Transverse colon (tissue), 4 donors: ENCODE results near the gene CNBD2. TPM values are rescaled to one million over a fixed set of nuclear protein-coding genes. Genes with fewer than 3 reads are reported as not detected.
"Not testable (repeated sequence)": the region's sequence is repeated elsewhere in the genome, so short reads cannot be mapped to it uniquely, and the experiment has no call there.

ENCODE experiments used
- DNase-seq: peaks from one replicate; pipeline ENCODE4 v3.0.0-alpha.2; 2019
- H3K27ac ChIP-seq, 4 donors: fragments of 200-600 bp; sonication (generic); 2 replicates each; pipeline ENCODE4 v1.5.1; 2016 to 2018; ENCODE audit warnings: inconsistent platforms in 4 of 4
- H3K27me3 ChIP-seq: fragments of 200-600 bp; sonication (generic); 2 replicates; pipeline ENCODE4 v1.5.1; 2017; ENCODE audit warnings: inconsistent platforms
- H3K36me3 ChIP-seq, 4 donors: fragments of 200-600 bp; sonication (generic); 2 replicates each; pipeline ENCODE4 v1.5.1; 2017 to 2019; ENCODE audit warnings: inconsistent platforms in 4 of 4
- H3K4me1 ChIP-seq, 4 donors: fragments of 200-600 bp; sonication (generic); 2 replicates each; pipeline ENCODE4 v1.5.1; 2017 to 2020; ENCODE audit warnings: inconsistent platforms in 4 of 4
- H3K4me3 ChIP-seq, 4 donors: fragments of 200-600 bp; sonication (generic); 1 replicate in 1 of 4; 2 replicates in 3 of 4; pipeline versions ENCODE4 v1.5.1 to v1.6.1; 2017 to 2019; ENCODE audit warnings: inconsistent platforms in 4 of 4
- H3K9me3 ChIP-seq, 2 donors: fragments of 200-600 bp; sonication (generic); 2 replicates each; pipeline ENCODE4 v1.5.1; 2017 to 2019; ENCODE audit warnings: inconsistent platforms in 2 of 2
- EP300 ChIP-seq: sonication (generic); formaldehyde crosslinking; IDR thresholded peaks from one replicate; pipeline ENCODE4 v1.6.1; 2017; ENCODE audit warnings: antibody characterized with exemption, low read depth
- POLR2A ChIP-seq: fragments of 450-650 bp; IDR thresholded peaks from one replicate; pipeline ENCODE4 v1.6.1; 2016; ENCODE audit warnings: antibody characterized with exemption, mild to moderate bottlenecking, moderate library complexity
- POLR2AphosphoS5 ChIP-seq, 3 donors: sonication (generic); formaldehyde crosslinking; IDR thresholded peaks; one replicate each; pipeline ENCODE4 v1.6.1; 2016; ENCODE audit warnings: antibody characterized with exemption in 3 of 3
- WGBS, 2 donors: methylation state at CpG; one replicate each; pipeline ENCODE4 v1.1.5; 2018; ENCODE audit warnings: low coverage in 1 of 2; 5-methylcytosine and 5-hydroxymethylcytosine counted together
- in situ Hi-C, 4 donors: fragments of 200-750 bp; cut with MboI; loops; one replicate each; pipeline versions ENCODE4 v1.15.0 to v1.15.1; 2017; ENCODE audit warnings: low sequenced_read_pairs in 3 of 4, low pct_ligation_motif_present in 1 of 4, low pct_unique_long_range_greater_than_20kb in 1 of 4
- intact Hi-C: fragments of 100-400 bp; cut with DNase I; formaldehyde crosslinking; loops from one replicate; pipeline ENCODE4 v1.15.1; 2023; ENCODE audit warnings: low total_unique reads
- total RNA-seq, 4 donors: library from RNA; depleted of rRNA; stranded (reverse); fragments of >200 nt; gene quantifications; one replicate each; pipeline ENCODE4 v1.1.0, GENCODE V29; 2016
- TF ChIP-seq, protein P1 (sequence below), 5 experiments: fragments of 200-600 bp in 3 of 5; fragments of 450-650 bp in 2 of 5; sonication (generic) in 3 of 5; IDR thresholded peaks; 1 replicate in 2 of 5; 2 replicates in 3 of 5; pipeline ENCODE4 v1.5.1; 2016 to 2017; ENCODE audit warnings: antibody characterized with exemption in 5 of 5, inconsistent platforms in 3 of 5, mild to moderate bottlenecking in 2 of 5, moderate library complexity in 1 of 5

Gene CNBD2
- total RNA-seq, 4 donors from 2014 or later = 6.2 to 9.4 (median 7.8) TPM; not detected in 1

DNA sequence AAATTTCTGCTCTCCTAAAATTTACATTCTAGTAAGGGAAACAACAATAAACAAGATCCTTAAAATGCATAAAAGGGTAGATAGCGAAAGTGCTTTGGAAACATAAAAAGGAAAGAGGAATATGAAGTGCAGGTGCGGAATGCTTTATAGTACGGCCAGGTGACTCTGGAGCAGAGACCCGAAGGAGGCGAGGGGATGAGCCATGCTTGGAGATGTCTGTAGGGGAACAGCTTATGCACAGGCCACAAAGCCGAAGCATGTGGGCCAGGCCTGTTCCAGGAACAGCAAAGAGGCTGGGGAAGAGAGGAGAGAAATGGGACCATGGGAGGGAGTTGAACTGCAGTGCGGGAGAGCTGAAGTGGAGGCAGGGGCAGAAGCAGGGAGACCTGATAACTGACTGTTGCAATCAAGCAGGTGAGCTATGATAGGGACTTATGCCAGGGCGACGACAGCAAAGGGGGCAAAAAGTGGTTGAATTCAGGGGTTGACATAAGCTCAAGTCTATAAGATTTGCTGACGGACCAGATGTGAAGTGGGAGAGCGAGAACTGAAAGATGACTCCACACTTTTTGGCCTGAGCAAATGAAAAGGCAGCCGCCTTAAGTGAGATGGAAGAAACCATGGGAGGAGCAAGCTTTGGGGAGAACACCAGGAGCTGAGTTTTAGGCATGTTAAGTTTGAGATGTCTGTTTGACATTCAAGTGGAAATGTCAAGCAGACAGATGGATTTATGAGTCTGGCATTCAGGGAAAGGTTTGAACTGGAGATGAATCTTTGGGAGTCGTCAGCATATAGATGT, 83.1 kb downstream of the CNBD2 start:
- intact Hi-C loops = no loop called here

DNA sequence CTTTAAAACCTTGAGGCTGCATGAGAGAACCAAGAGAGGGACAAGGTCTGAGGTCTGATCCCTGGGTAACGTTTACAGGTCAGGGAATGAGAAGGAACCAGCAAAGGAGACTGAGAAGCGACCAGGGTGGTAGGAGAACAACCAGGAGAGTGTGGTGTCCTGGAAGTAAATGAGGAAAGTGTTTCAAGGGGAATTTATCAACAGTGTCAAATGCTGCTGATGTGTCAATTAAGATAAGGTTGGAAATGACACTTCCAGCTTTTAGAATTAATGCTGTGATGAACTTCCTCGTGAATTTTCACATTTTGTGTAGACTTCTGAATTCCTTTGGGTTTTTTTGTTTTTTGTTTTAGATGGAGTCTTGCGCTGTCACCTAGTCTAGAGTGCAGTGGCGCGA, 83.7 kb downstream of the CNBD2 start:
- H3K27ac ChIP-seq = no peak overlapping the region
- no peak overlapping the region for H3K4me3 ChIP-seq
- no peaks in the 10 kb centered on the region for H3K36me3 ChIP-seq
- in situ Hi-C loops (no loop called here), intact Hi-C loops (no loop called here)
- 74 to 88% methylated on average over 6 of the region's 6 CpGs for WGBS, 2 donors
- TF ChIP-seq, protein P1, sequence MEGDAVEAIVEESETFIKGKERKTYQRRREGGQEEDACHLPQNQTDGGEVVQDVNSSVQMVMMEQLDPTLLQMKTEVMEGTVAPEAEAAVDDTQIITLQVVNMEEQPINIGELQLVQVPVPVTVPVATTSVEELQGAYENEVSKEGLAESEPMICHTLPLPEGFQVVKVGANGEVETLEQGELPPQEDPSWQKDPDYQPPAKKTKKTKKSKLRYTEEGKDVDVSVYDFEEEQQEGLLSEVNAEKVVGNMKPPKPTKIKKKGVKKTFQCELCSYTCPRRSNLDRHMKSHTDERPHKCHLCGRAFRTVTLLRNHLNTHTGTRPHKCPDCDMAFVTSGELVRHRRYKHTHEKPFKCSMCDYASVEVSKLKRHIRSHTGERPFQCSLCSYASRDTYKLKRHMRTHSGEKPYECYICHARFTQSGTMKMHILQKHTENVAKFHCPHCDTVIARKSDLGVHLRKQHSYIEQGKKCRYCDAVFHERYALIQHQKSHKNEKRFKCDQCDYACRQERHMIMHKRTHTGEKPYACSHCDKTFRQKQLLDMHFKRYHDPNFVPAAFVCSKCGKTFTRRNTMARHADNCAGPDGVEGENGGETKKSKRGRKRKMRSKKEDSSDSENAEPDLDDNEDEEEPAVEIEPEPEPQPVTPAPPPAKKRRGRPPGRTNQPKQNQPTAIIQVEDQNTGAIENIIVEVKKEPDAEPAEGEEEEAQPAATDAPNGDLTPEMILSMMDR (IDR thresholded peaks at IDR 0.05) = no peak
- TF ChIP-seq POLR2A = no peak
- TF ChIP-seq POLR2AphosphoS5 (IDR thresholded peaks at IDR 0.05) = no peak
- no peak for TF ChIP-seq EP300
- H3K27me3 ChIP-seq = no peaks in the 10 kb centered on the region
- peaks cover 9 to 23% (median 14%) of the 10 kb centered on the region in 4 donors for H3K4me1 ChIP-seq
- H3K9me3 ChIP-seq = no peaks in the 10 kb centered on the region
- no peak for DNase-seq

More for the DNA sequence above, 83.1 kb downstream of the CNBD2 start:
- H3K4me1 ChIP-seq = peaks cover 9 to 27% (median 14%) of the 10 kb centered on the region in 4 donors
- no peaks in the 10 kb centered on the region for H3K36me3 ChIP-seq
- in situ Hi-C loops = no loop called here
- no peaks in the 10 kb centered on the region for H3K27me3 ChIP-seq
- WGBS, 2 donors = 78 to 82% methylated on average over 10 to 13 of the region's 13 CpGs
- DNase-seq = no peak
- H3K27ac ChIP-seq = peak overlapping the region; percentile 93 to 99 (median 97)
- H3K9me3 ChIP-seq = no peaks in the 10 kb centered on the region
- TF ChIP-seq POLR2A (no peak), POLR2AphosphoS5 (IDR thresholded peaks at IDR 0.05) (no peak), EP300 (no peak)
- TF ChIP-seq, protein P1 (IDR thresholded peaks at IDR 0.05) = no peak
- peak overlapping the region in 3 of 4 donors; percentile 76 to 91 (median 78) for H3K4me3 ChIP-seq

DNA sequence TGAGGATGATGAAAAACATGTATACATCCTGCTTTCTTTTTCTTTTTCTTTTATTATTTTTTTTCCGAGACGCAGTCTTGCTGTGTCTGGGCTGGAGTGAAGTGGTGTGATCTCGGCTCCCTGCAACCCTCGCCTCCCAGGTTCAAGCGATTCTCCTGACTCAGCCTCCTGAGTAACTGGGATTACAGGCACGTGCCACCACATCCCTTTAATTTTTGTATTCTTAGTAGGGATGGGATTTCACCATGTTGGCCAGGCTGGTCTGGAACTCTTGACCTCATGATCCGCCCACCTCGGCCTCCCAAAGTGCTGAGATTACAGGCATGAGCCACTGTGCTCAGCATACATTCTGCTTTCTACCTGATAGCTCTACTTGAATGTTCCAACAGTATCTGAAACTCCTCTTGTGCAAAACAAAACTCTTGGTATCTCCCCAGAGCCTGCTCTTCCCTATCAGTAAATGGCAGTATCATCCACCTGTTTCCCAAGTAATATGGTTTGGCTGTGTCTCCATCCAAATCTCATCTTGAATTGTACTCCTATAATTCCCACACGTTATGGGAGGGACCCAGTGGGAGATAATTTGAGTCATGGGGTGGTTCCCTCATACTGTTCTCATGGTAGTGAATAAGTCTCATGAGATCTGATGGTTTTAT, 85.6 kb downstream of the CNBD2 start:
- H3K4me3 ChIP-seq, intact Hi-C loops, DNase-seq, H3K27me3 ChIP-seq, H3K27ac ChIP-seq, H3K4me1 ChIP-seq, in situ Hi-C loops, H3K9me3 ChIP-seq, H3K36me3 ChIP-seq: not testable (repeated sequence)
- WGBS, 2 donors = 83 to 86% methylated on average over 7 to 9 of the region's 9 CpGs

DNA sequence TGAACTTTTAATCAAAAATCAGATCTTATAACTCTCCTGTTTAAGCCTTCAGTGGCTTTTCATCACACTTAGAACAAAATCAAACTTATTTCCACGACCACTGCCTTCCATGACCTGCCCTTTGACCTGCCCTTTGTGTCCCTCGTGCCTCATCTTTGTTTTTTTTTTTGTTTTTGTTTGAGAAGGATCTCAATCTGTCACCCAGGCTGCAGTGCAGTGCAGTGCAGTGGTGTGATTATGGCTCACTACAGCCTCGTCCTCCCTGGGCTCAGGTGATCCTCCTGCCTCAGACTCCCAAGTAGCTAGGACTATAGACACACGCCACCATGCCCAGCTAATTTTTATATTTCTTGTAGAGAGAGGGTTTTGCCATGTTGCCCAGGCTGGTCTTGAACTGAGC, 86.8 kb downstream of the CNBD2 start:
- intact Hi-C loops = no loop called here
- TF ChIP-seq, protein P1 (IDR thresholded peaks at IDR 0.05) = no peak
- no peak for TF ChIP-seq EP300
- no peak for TF ChIP-seq POLR2A
- no peak for TF ChIP-seq POLR2AphosphoS5 (IDR thresholded peaks at IDR 0.05)
- in situ Hi-C loops = no loop called here
- WGBS, 2 donors = 67 to 73% methylated on average over 1 to 4 of the region's 4 CpGs
- Histone ChIP-seq H3K9me3 (no peaks in the 10 kb centered on the region), H3K36me3 (no peaks in the 10 kb centered on the region), H3K4me3 (no peak overlapping the region), H3K4me1 (peaks cover 0 to 8% (median 4%) of the 10 kb centered on the region in 4 donors), H3K27me3 (no peaks in the 10 kb centered on the region), H3K27ac (no peak overlapping the region)
- DNase-seq = no peak
